HepG2 (cell line): Measurements from ENCODE around the gene VPS52. TPM values are rescaled to one million over a fixed set of nuclear protein-coding genes. Genes with fewer than 3 reads are reported as not detected.

Experiments
- DMTF1 ChIP-seq: sonication (generic); formaldehyde crosslinking; IDR thresholded peaks from 2 replicates; pipeline ENCODE4 v1.4.0; 2020; ENCODE audit warnings: mild to moderate bottlenecking, missing genetic modification reagents
- DRAP1 ChIP-seq: IDR thresholded peaks from 2 replicates; pipeline ENCODE4 v1.6.1; 2016; ENCODE audit warnings: missing genetic modification reagents, missing compliant biosample characterization
- FOXJ3 ChIP-seq: sonication (generic); formaldehyde crosslinking; IDR thresholded peaks from 2 replicates; pipeline ENCODE4 v1.4.0; 2020; ENCODE audit warnings: missing genetic modification reagents, mild to moderate bottlenecking, borderline replicate concordance
- FUBP1 ChIP-seq: sonication (generic); formaldehyde crosslinking; IDR thresholded peaks from 2 replicates; pipeline ENCODE4 v1.5.1; 2020; ENCODE audit warnings: missing genetic modification reagents, mild to moderate bottlenecking, borderline replicate concordance
- GFI1 ChIP-seq: sonication (generic); formaldehyde crosslinking; IDR thresholded peaks from 2 replicates; pipeline ENCODE4 v1.5.0; 2020; ENCODE audit warnings: missing genetic modification reagents, mild to moderate bottlenecking, borderline replicate concordance
- HNF4G ChIP-seq, 2 experiments: sonication (generic) in 1 of 2; formaldehyde crosslinking in 1 of 2; IDR thresholded peaks; 2 replicates each; pipeline versions ENCODE4 v1.4.0 to v1.6.1; 2011 to 2020; ENCODE audit warnings: borderline replicate concordance in 2 of 2, low read depth in 2 of 2, mild to moderate bottlenecking in 2 of 2, low read length in 1 of 2, missing genetic modification reagents in 1 of 2, moderate library complexity in 1 of 2
- KAT2B ChIP-seq: fragments of 150-350 bp; IDR thresholded peaks from 2 replicates; pipeline ENCODE4 v1.6.1; 2014; ENCODE audit warnings: low read depth, low read length, borderline replicate concordance
- KMT2A ChIP-seq: sonication (generic); formaldehyde crosslinking; IDR thresholded peaks from 2 replicates; pipeline ENCODE4 v1.4.0; 2020; ENCODE audit warnings: missing genetic modification reagents
- SOX6 ChIP-seq, 2 experiments: fragments of 450-650 bp in 1 of 2; sonication (generic) in 1 of 2; formaldehyde crosslinking in 1 of 2; IDR thresholded peaks; 2 replicates each; pipeline versions ENCODE4 v1.4.0 to v1.6.1; 2017 to 2020; ENCODE audit warnings: antibody characterized with exemption in 1 of 2, mild to moderate bottlenecking in 1 of 2, missing genetic modification reagents in 1 of 2
- ZFP36L2 ChIP-seq: sonication (generic); formaldehyde crosslinking; IDR thresholded peaks from 2 replicates; pipeline ENCODE4 v1.4.0; 2020; ENCODE audit warnings: missing genetic modification reagents
- ZNF17 ChIP-seq: sonication (generic); formaldehyde crosslinking; IDR thresholded peaks from 2 replicates; pipeline ENCODE4 v1.5.0; 2020; ENCODE audit warnings: mild to moderate bottlenecking, missing genetic modification reagents
- ZNF280B ChIP-seq: sonication (generic); formaldehyde crosslinking; IDR thresholded peaks from 2 replicates; pipeline ENCODE4 v1.5.0; 2020; ENCODE audit warnings: missing genetic modification reagents, mild to moderate bottlenecking, borderline replicate concordance
- ZNF281 ChIP-seq: sonication (generic); formaldehyde crosslinking; IDR thresholded peaks from 2 replicates; pipeline ENCODE4 v1.4.0; 2020; ENCODE audit warnings: missing genetic modification reagents, borderline replicate concordance
- ZNF337 ChIP-seq: sonication (generic); formaldehyde crosslinking; IDR thresholded peaks from 2 replicates; pipeline ENCODE4 v1.5.1; 2020; ENCODE audit warnings: missing genetic modification reagents, low read depth, mild to moderate bottlenecking, borderline replicate concordance
- ZNF775 ChIP-seq: sonication (generic); formaldehyde crosslinking; IDR thresholded peaks from 2 replicates; pipeline ENCODE4 v1.4.0; 2020; ENCODE audit warnings: missing genetic modification reagents, mild to moderate bottlenecking, moderate library complexity, borderline replicate concordance
- polyA plus RNA-seq, 8 experiments: library from polyadenylated mRNA; depleted of rRNA in 3 of 8; stranded (reverse) in 7 of 8; unstranded in 1 of 8; fragments of >200 nt; fragmentation: Illumina TruSeq in 4 of 8; extraction: Trizol in 4 of 8; gene quantifications; 2 replicates each; pipeline versions ENCODE4 v1.2.1 to v1.2.3, GENCODE V29; 2011 to 2016; ENCODE audit warnings: low read depth in 4 of 8, missing spikeins in 1 of 8, mixed read lengths in 1 of 8; ENCODE audit not compliant: insufficient read depth in 1 of 8
- total RNA-seq, 5 experiments: library from RNA; depleted of rRNA; stranded (reverse); fragments of >200 nt; fragmentation: Illumina TruSeq; extraction: Trizol; gene quantifications; 2 replicates each; pipeline ENCODE4 v1.2.3, GENCODE V29; 2016; ENCODE audit warnings: low read depth in 1 of 5

Gene VPS52
- total and polyA plus RNA-seq, 2 of the 13 experiments (the other 11 are each of a cell fraction or from before 2014, with no cell fraction given): 48.9 to 85.5 TPM

- TF ChIP-seq ZNF280B (CRISPR knock-in tag) (no peak), FUBP1 (CRISPR knock-in tag) (no peak), ZFP36L2 (no peak), KMT2A (CRISPR knock-in tag) (no peak), HNF4G (IDR thresholded peaks at IDR 0.05; ENCODE audit: borderline replicate concordance, low read depth, low read length) (no peak), HNF4G (CRISPR knock-in tag; IDR thresholded peaks at IDR 0.05; ENCODE audit: borderline replicate concordance, low read depth) (no peak), KAT2B (no peak), FOXJ3 (CRISPR knock-in tag) (no peak), ZNF775 (no peak), DRAP1 (CRISPR knock-in tag) (no peak), SOX6 (IDR thresholded peaks at IDR 0.05) (no peak), SOX6 (CRISPR knock-in tag; IDR thresholded peaks at IDR 0.05) (peak; percentile 22; the same call in 1 of the 2 replicates), GFI1 (CRISPR knock-in tag) (no peak), ZNF281 (CRISPR knock-in tag) (no peak), ZNF17 (no peak), ZNF337 (CRISPR knock-in tag) (no peak), DMTF1 (CRISPR knock-in tag) (no peak)
Observed at GRCh38 chr6:33279971-33280511, 8.4 kb upstream of the VPS52 start (continued).
